ENCODE results near the gene GGT1.

DNA sequence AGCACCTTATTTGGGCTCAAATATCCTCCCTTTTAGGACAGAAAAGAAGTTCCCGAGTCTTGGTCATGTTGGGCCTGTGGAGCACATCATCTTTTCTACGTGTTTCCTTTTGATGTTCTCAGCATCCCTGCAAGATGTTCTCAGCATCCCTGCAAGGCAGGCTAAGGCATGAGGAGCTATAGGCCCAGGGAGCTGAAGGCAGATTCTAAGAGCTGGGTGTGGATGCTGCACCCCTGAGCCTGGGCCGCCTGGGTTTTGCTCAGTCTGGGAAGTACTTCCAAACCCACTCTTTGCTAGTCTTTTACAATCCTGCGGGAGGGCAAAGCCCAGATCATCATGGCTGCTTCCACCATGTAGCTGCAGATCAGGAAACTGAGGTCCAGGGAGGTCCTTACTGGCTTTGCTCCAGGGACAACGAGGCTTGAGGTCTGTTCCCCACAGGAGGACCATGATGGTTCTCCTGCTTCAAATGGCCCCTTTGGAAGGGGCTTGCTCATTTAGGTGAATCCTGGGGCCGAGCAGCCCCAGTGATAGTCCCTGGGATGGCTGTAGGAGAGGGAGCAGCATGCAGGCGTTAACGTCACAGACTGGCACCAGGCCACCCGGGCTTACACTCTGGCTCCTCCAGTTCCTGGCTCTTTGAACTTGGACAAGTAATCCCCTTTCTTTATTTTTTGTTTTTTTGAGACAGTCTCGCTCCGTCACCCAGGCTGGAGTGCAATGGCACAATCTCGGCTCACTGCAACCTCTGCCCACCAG lies 20.8 kb upstream of the GGT1 start:
- TF ChIP-seq, protein P1, sequence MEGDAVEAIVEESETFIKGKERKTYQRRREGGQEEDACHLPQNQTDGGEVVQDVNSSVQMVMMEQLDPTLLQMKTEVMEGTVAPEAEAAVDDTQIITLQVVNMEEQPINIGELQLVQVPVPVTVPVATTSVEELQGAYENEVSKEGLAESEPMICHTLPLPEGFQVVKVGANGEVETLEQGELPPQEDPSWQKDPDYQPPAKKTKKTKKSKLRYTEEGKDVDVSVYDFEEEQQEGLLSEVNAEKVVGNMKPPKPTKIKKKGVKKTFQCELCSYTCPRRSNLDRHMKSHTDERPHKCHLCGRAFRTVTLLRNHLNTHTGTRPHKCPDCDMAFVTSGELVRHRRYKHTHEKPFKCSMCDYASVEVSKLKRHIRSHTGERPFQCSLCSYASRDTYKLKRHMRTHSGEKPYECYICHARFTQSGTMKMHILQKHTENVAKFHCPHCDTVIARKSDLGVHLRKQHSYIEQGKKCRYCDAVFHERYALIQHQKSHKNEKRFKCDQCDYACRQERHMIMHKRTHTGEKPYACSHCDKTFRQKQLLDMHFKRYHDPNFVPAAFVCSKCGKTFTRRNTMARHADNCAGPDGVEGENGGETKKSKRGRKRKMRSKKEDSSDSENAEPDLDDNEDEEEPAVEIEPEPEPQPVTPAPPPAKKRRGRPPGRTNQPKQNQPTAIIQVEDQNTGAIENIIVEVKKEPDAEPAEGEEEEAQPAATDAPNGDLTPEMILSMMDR (IDR thresholded peaks at IDR 0.05): no peak
- TF ChIP-seq JUND (IDR thresholded peaks at IDR 0.05) (no peak), MEF2A (IDR thresholded peaks at IDR 0.05; ENCODE audit: borderline replicate concordance, low read depth) (no peak), RFX5 (IDR thresholded peaks at IDR 0.05; ENCODE audit: low read length) (no peak), EP300 (IDR thresholded peaks at IDR 0.05; ENCODE audit: borderline replicate concordance in 1 of 2, low read depth in 1 of 2, low read length in 1 of 2) (no peak), RAD21 (IDR thresholded peaks at IDR 0.05; ENCODE audit: low read length) (no peak), MXI1 (IDR thresholded peaks at IDR 0.05; ENCODE audit: low read depth, low read length) (no peak), POLR2AphosphoS5 (IDR thresholded peaks at IDR 0.05; ENCODE audit: low read depth, low read length) (no peak), SMC3 (IDR thresholded peaks at IDR 0.05; ENCODE audit: low read depth, low read length) (no peak), TCF12 (IDR thresholded peaks at IDR 0.05) (no peak), CHD2 (IDR thresholded peaks at IDR 0.05; ENCODE audit: low read length, partially characterized antibody) (no peak)
- TF ChIP-seq, protein P2, sequence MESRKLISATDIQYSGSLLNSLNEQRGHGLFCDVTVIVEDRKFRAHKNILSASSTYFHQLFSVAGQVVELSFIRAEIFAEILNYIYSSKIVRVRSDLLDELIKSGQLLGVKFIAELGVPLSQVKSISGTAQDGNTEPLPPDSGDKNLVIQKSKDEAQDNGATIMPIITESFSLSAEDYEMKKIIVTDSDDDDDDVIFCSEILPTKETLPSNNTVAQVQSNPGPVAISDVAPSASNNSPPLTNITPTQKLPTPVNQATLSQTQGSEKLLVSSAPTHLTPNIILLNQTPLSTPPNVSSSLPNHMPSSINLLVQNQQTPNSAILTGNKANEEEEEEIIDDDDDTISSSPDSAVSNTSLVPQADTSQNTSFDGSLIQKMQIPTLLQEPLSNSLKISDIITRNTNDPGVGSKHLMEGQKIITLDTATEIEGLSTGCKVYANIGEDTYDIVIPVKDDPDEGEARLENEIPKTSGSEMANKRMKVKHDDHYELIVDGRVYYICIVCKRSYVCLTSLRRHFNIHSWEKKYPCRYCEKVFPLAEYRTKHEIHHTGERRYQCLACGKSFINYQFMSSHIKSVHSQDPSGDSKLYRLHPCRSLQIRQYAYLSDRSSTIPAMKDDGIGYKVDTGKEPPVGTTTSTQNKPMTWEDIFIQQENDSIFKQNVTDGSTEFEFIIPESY (IDR thresholded peaks at IDR 0.05; ENCODE audit: borderline replicate concordance, low read depth): no peak

Data from SK-N-SH (cell line).